Mesendoderm (in vitro differentiated cells): Measurements from ENCODE around the gene CANT1.

ENCODE experiments used
- DNase-seq: peaks from one replicate; pipeline ENCODE4 v3.0.0; 2013
- H2AK5ac ChIP-seq: 2 replicates; pipeline ENCODE4 v1.6.1; 2013; ENCODE audit warnings: low read length, inconsistent platforms
- H2BK120ac ChIP-seq: 2 replicates; pipeline ENCODE4 v1.6.1; 2013; ENCODE audit warnings: low read depth, mild to moderate bottlenecking, low read length, moderate library complexity, mixed read lengths
- H2BK15ac ChIP-seq: replicated peaks from 2 replicates; pipeline ENCODE4 v1.6.1; 2013; ENCODE audit warnings: low read depth, mild to moderate bottlenecking, moderate library complexity
- H2BK5ac ChIP-seq: 2 replicates; pipeline ENCODE4 v1.6.1; 2013; ENCODE audit warnings: low read length, inconsistent platforms
- H3K18ac ChIP-seq: 2 replicates; pipeline ENCODE4 v1.6.1; 2013; ENCODE audit warnings: mild to moderate bottlenecking, low read length, mixed read lengths
- H3K23ac ChIP-seq: one replicate; pipeline ENCODE4 v1.6.1; 2013; ENCODE audit warnings: low read length
- H3K27ac ChIP-seq: 2 replicates; pipeline ENCODE4 v1.5.1; 2013; ENCODE audit warnings: low read depth, mild to moderate bottlenecking, inconsistent platforms, low read length, moderate library complexity
- H3K27me3 ChIP-seq: 2 replicates; pipeline ENCODE4 v1.6.1; 2013; ENCODE audit warnings: low read length, control low read depth, mild to moderate bottlenecking, inconsistent platforms; ENCODE audit not compliant: insufficient read depth, poor library complexity
- H3K36me3 ChIP-seq: 2 replicates; pipeline ENCODE4 v1.6.1; 2013; ENCODE audit warnings: low read length, inconsistent platforms; ENCODE audit not compliant: control insufficient read depth, insufficient read depth
- H3K4ac ChIP-seq: one replicate; pipeline ENCODE4 v1.6.1; 2013; ENCODE audit warnings: low read depth, mild to moderate bottlenecking, low read length, moderate library complexity
- H3K4me1 ChIP-seq: 2 replicates; pipeline ENCODE4 v1.6.1; 2013; ENCODE audit warnings: low read depth, low read length, inconsistent platforms; ENCODE audit not compliant: control insufficient read depth
- H3K4me2 ChIP-seq: 2 replicates; pipeline ENCODE4 v1.6.1; 2013; ENCODE audit warnings: low read length
- H3K4me3 ChIP-seq: 2 replicates; pipeline ENCODE4 v1.5.1; 2013; ENCODE audit warnings: mild to moderate bottlenecking, low read length
- H3K56ac ChIP-seq: one replicate; pipeline ENCODE4 v1.6.1; 2013; ENCODE audit warnings: low read length
- H3K79me1 ChIP-seq: 2 replicates; pipeline ENCODE4 v1.6.1; 2013; ENCODE audit warnings: low read length, inconsistent platforms
- H3K79me2 ChIP-seq: 2 replicates; pipeline ENCODE4 v1.6.1; 2013; ENCODE audit warnings: mild to moderate bottlenecking, low read length; ENCODE audit not compliant: control insufficient read depth, insufficient read depth
- H3K9ac ChIP-seq: 2 replicates; pipeline ENCODE4 v1.6.1; 2013; ENCODE audit warnings: low read length, inconsistent platforms
- H4K5ac ChIP-seq: one replicate; pipeline ENCODE4 v1.6.1; 2013; ENCODE audit warnings: low read length
- H4K8ac ChIP-seq: one replicate; pipeline ENCODE4 v1.6.1; 2013; ENCODE audit warnings: low read depth, mild to moderate bottlenecking, control low read depth, low read length, moderate library complexity
- WGBS: extraction: QIAGEN DNeasy Blood & Tissue Kit; methylation state at CpG from one replicate; pipeline ENCODE4 v1.1.7; 2013; ENCODE audit warnings: low lambda C conversion rate, missing lambda C conversion rate; ENCODE audit not compliant: insufficient coverage; ENCODE audit errors: extremely low coverage; 5-methylcytosine and 5-hydroxymethylcytosine counted together

CANT1 gene

GRCh38 chr17:78976907-78977680 lies 32.5 kb downstream of the CANT1 start:
- no peak overlapping the region for H2BK120ac ChIP-seq
- H3K23ac ChIP-seq = no peak overlapping the region
- H3K27ac ChIP-seq = no peak overlapping the region
- H3K27me3 ChIP-seq = no peaks in the 10 kb centered on the region
- H3K4me1 ChIP-seq = peaks cover 2% of the 10 kb centered on the region
- H3K4me2 ChIP-seq = no peak overlapping the region
- H3K9ac ChIP-seq = no peak overlapping the region
- no peaks in the 10 kb centered on the region for H3K79me1 ChIP-seq
- H3K56ac ChIP-seq = no peak overlapping the region
- H2BK15ac ChIP-seq = no peak overlapping the region
- H4K8ac ChIP-seq = no peak overlapping the region
- H2BK5ac ChIP-seq = no peak overlapping the region
- H3K4ac ChIP-seq = no peak overlapping the region
- no peak overlapping the region for H4K5ac ChIP-seq
- no peaks in the 10 kb centered on the region for H3K36me3 ChIP-seq
- H3K18ac ChIP-seq = no peak overlapping the region
- no peak for DNase-seq
- H3K4me3 ChIP-seq = no peak overlapping the region
- H2AK5ac ChIP-seq = no peak overlapping the region
- WGBS = no CpG with 5 or more reads among the region's 20 CpGs
- H3K79me2 ChIP-seq = no peaks in the 10 kb centered on the region

GRCh38 chr17:78974635-78975591 lies 34.7 kb downstream of the CANT1 start:
- no CpG with 5 or more reads among the region's 30 CpGs for WGBS
- no peak overlapping the region for H3K4me2 ChIP-seq
- peak; percentile 57 for DNase-seq

GRCh38 chr17:78973792-78974520 lies 35.6 kb downstream of the CANT1 start:
- H2AK5ac ChIP-seq = no peak overlapping the region
- no peaks in the 10 kb centered on the region for H3K4me1 ChIP-seq
- H4K5ac ChIP-seq = no peak overlapping the region
- no peaks in the 10 kb centered on the region for H3K36me3 ChIP-seq
- H3K27me3 ChIP-seq = no peaks in the 10 kb centered on the region
- H3K9ac ChIP-seq = no peak overlapping the region
- H3K79me2 ChIP-seq = no peaks in the 10 kb centered on the region
- no peak overlapping the region for H3K56ac ChIP-seq
- no peak overlapping the region for H3K4me2 ChIP-seq
- no peak overlapping the region for H2BK15ac ChIP-seq
- H3K23ac ChIP-seq = no peak overlapping the region
- no peak overlapping the region for H2BK120ac ChIP-seq
- H3K18ac ChIP-seq = no peak overlapping the region
- no peak overlapping the region for H3K4ac ChIP-seq
- no peak overlapping the region for H2BK5ac ChIP-seq
- H3K27ac ChIP-seq = no peak overlapping the region
- no peak overlapping the region for H3K4me3 ChIP-seq
- WGBS = no CpG with 5 or more reads among the region's 23 CpGs
- DNase-seq = no peak
- H4K8ac ChIP-seq = no peak overlapping the region
- no peaks in the 10 kb centered on the region for H3K79me1 ChIP-seq

More at GRCh38 chr17:78974635-78975591, 34.7 kb downstream of the CANT1 start:
- no peaks in the 10 kb centered on the region for H3K36me3 ChIP-seq
- H3K9ac ChIP-seq = no peak overlapping the region
- H3K79me2 ChIP-seq = no peaks in the 10 kb centered on the region
- no peak overlapping the region for H3K27ac ChIP-seq
- no peaks in the 10 kb centered on the region for H3K79me1 ChIP-seq
- H2AK5ac ChIP-seq = no peak overlapping the region
- no peak overlapping the region for H4K5ac ChIP-seq
- no peak overlapping the region for H3K18ac ChIP-seq
- no peak overlapping the region for H2BK15ac ChIP-seq
- no peak overlapping the region for H3K4me3 ChIP-seq
- no peak overlapping the region for H3K23ac ChIP-seq
- no peaks in the 10 kb centered on the region for H3K4me1 ChIP-seq
- H2BK5ac ChIP-seq = no peak overlapping the region
- H3K4ac ChIP-seq = no peak overlapping the region
- no peaks in the 10 kb centered on the region for H3K27me3 ChIP-seq
- H4K8ac ChIP-seq = no peak overlapping the region
- no peak overlapping the region for H2BK120ac ChIP-seq
- H3K56ac ChIP-seq = no peak overlapping the region

- no peak overlapping the region for H2BK5ac ChIP-seq
- H3K4me3 ChIP-seq = no peak overlapping the region
- H3K18ac ChIP-seq = no peak overlapping the region
- H2BK120ac ChIP-seq = no peak overlapping the region
- no peaks in the 10 kb centered on the region for H3K36me3 ChIP-seq
- no peak overlapping the region for H3K27ac ChIP-seq
- no peak overlapping the region for H4K5ac ChIP-seq
- no peak overlapping the region for H3K9ac ChIP-seq
- H2BK15ac ChIP-seq = no peak overlapping the region
- no peaks in the 10 kb centered on the region for H3K4me1 ChIP-seq
- H3K79me2 ChIP-seq = no peaks in the 10 kb centered on the region
- no peak overlapping the region for H4K8ac ChIP-seq
- H3K27me3 ChIP-seq = no peaks in the 10 kb centered on the region
- H3K23ac ChIP-seq = no peak overlapping the region
- H3K79me1 ChIP-seq = no peaks in the 10 kb centered on the region
- H3K56ac ChIP-seq = peak overlapping the region; percentile 61
- no CpG with 5 or more reads among the region's 11 CpGs for WGBS
- H3K4me2 ChIP-seq = no peak overlapping the region
- H2AK5ac ChIP-seq = no peak overlapping the region
- H3K4ac ChIP-seq = no peak overlapping the region
- DNase-seq = peak; percentile 65
Measured at GRCh38 chr17:78973196-78973595, 36.4 kb downstream of the CANT1 start.

GRCh38 chr17:78972507-78973105 lies 37.0 kb downstream of the CANT1 start:
- H3K4me2 ChIP-seq = no peak overlapping the region
- no peak overlapping the region for H3K4me3 ChIP-seq
- H3K27me3 ChIP-seq = no peaks in the 10 kb centered on the region
- H3K9ac ChIP-seq = no peak overlapping the region
- no peaks in the 10 kb centered on the region for H3K79me1 ChIP-seq
- no peak overlapping the region for H3K23ac ChIP-seq
- no peak overlapping the region for H3K18ac ChIP-seq
- no CpG with 5 or more reads among the region's 15 CpGs for WGBS
- no peak overlapping the region for H2BK15ac ChIP-seq
- peak overlapping the region; percentile 46 for H3K56ac ChIP-seq
- H3K27ac ChIP-seq = no peak overlapping the region
- H2BK120ac ChIP-seq = no peak overlapping the region
- no peaks in the 10 kb centered on the region for H3K36me3 ChIP-seq
- H4K5ac ChIP-seq = no peak overlapping the region
- H2AK5ac ChIP-seq = no peak overlapping the region
- no peak overlapping the region for H3K4ac ChIP-seq
- no peak for DNase-seq
- H3K4me1 ChIP-seq = no peaks in the 10 kb centered on the region
- no peak overlapping the region for H2BK5ac ChIP-seq
- no peaks in the 10 kb centered on the region for H3K79me2 ChIP-seq
- no peak overlapping the region for H4K8ac ChIP-seq
